ENCODE results near the gene HOMER2. TPM values are rescaled to one million over a fixed set of nuclear protein-coding genes. Genes with fewer than 3 reads are reported as not detected.
A peak's percentile ranks its signal among the peaks of the same experiment; 100 is the strongest.

The HOMER2 gene
- total and polyA plus RNA-seq, 2 experiments from 2014 or later: 10.8 to 23.9 TPM

- no peak for ATAC-seq
- H3K27me3 Mint-ChIP-seq (ENCODE audit: insufficient read depth, low read depth, poor library complexity): no peaks in the 10 kb centered on the region
- TF ChIP-seq ETS1 (IDR thresholded peaks at IDR 0.05): no peak
- TF ChIP-seq ZNF331 (CRISPR knock-in tag; IDR thresholded peaks at IDR 0.05; ENCODE audit: low read depth): no peak
- no peak for TF ChIP-seq POLR2AphosphoS5 (IDR thresholded peaks at IDR 0.05; ENCODE audit: low read depth)
- TF ChIP-seq ZNF462 (CRISPR knock-in tag; IDR thresholded peaks at IDR 0.05): no peak
- TF ChIP-seq REST (IDR thresholded peaks at IDR 0.05; ENCODE audit: unreplicated experiment): no peak
- TF ChIP-seq NANOG (IDR thresholded peaks at IDR 0.05; ENCODE audit: borderline replicate concordance): no peak
- no peak for TF ChIP-seq ZNF114 (CRISPR knock-in tag; IDR thresholded peaks at IDR 0.05)
- no peak for TF ChIP-seq EZH2phosphoT487 (IDR thresholded peaks at IDR 0.05; ENCODE audit: unreplicated experiment)
- no peak for TF ChIP-seq CREB1 (CRISPR knock-in tag; IDR thresholded peaks at IDR 0.05; ENCODE audit: low read depth)
- TF ChIP-seq JUNB (IDR thresholded peaks at IDR 0.05; ENCODE audit: unreplicated experiment): no peak
- TF ChIP-seq STAT1 (IDR thresholded peaks at IDR 0.05; ENCODE audit: unreplicated experiment): no peak
- TF ChIP-seq CTCF (conservative IDR thresholded peaks at IDR 0.05; ENCODE audit: low read depth in 2 of 2): no peak
- TF ChIP-seq EZH2 (IDR thresholded peaks at IDR 0.05; ENCODE audit: low read depth, unreplicated experiment): no peak
Measured at GRCh38 chr15:82903511-82903910, 49.0 kb downstream of the HOMER2 start.

More at GRCh38 chr15:82903511-82903910, 49.0 kb downstream of the HOMER2 start:
- Histone ChIP-seq H3K27me3 (ENCODE audit: insufficient read depth) (no peaks in the 10 kb centered on the region), H3F3A (replicated peaks; ENCODE audit: low read depth) (no peaks in the 10 kb centered on the region), H3K9me2 (ENCODE audit: insufficient read depth) (no peaks in the 10 kb centered on the region), H3K4me3 (no peak overlapping the region), H3K79me2 (replicated peaks; ENCODE audit: insufficient read depth) (no peaks in the 10 kb centered on the region), H3K4me1 (ENCODE audit: insufficient read depth) (peaks cover 7% of the 10 kb centered on the region), H3K27ac (ENCODE audit: low read depth) (no peak overlapping the region), H3K4me2 (no peak overlapping the region), H2AFZ (no peak overlapping the region), H4K20me1 (replicated peaks; ENCODE audit: insufficient read depth) (no peaks in the 10 kb centered on the region), H3K36me3 (ENCODE audit: insufficient read depth) (0 out of 2 replicates have a peak, but pooled peaks cover under 1% of the 10 kb centered on the region)
- Mint-ChIP-seq H3K27ac (0 out of 2 replicates have a peak overlapping the region, but pooled peaks have one; percentile 16), H3K4me1 (peaks cover 17% of the 10 kb centered on the region; the same call in 2 of the 3 replicates), H3K9me3 (peaks cover 10% of the 10 kb centered on the region), H3K4me3 (no peak overlapping the region), H3K36me3 (ENCODE audit: low read depth) (no peaks in the 10 kb centered on the region; the same call in 2 of the 3 replicates)
- DNase-seq (ENCODE audit: low spot score): no peak

Measured in GM23338 (cell line).